OCI-LY1 (cell line): ENCODE measurements around the gene RNF8.
"Not testable (repeated sequence)": the region's sequence is repeated elsewhere in the genome, so short reads cannot be mapped to it uniquely, and the experiment has no call there.

ENCODE experiments used
- H2AFZ ChIP-seq: fragments of 200-600 bp; sonication (generic), shearing (Covaris generic); 2 replicates; pipeline ENCODE4 v1.6.0; 2014; ENCODE audit warnings: antibody characterized with exemption, mild to moderate bottlenecking, low read length
- H3F3A ChIP-seq: fragments of 200-600 bp; sonication (generic), shearing (Covaris generic); 2 replicates; pipeline ENCODE4 v1.6.0; 2014; ENCODE audit warnings: mild to moderate bottlenecking, antibody characterized with exemption, low read length, moderate library complexity; ENCODE audit not compliant: insufficient read depth
- H3K27ac ChIP-seq: fragments of 200-600 bp; sonication (generic); 2 replicates; pipeline ENCODE4 v1.5.1; 2014; ENCODE audit warnings: low read length, mixed run types, mild to moderate bottlenecking, low read depth; ENCODE audit not compliant: poor library complexity, severe bottlenecking
- H3K27me3 ChIP-seq: fragments of 200-600 bp; sonication (generic); 2 replicates; pipeline ENCODE4 v1.6.0; 2014; ENCODE audit warnings: antibody characterized with exemption, mild to moderate bottlenecking, low read length, moderate library complexity; ENCODE audit not compliant: insufficient read depth
- H3K36me3 ChIP-seq: fragments of 200-600 bp; sonication (generic); 2 replicates; pipeline ENCODE4 v1.6.1; 2014; ENCODE audit warnings: mild to moderate bottlenecking, antibody characterized with exemption, low read length, moderate library complexity, mixed read lengths; ENCODE audit not compliant: insufficient read depth
- H3K4me1 ChIP-seq: fragments of 200-600 bp; sonication (generic); 2 replicates; pipeline ENCODE4 v1.5.1; 2014; ENCODE audit warnings: mild to moderate bottlenecking, low read length, moderate library complexity; ENCODE audit not compliant: insufficient read depth, severe bottlenecking
- H3K4me2 ChIP-seq: fragments of 200-600 bp; sonication (generic), shearing (Covaris generic); 2 replicates; pipeline ENCODE4 v1.6.1; 2014; ENCODE audit warnings: low read length
- H3K4me3 ChIP-seq: fragments of 200-600 bp; sonication (generic); 2 replicates; pipeline ENCODE4 v1.5.1; 2014; ENCODE audit warnings: low read length, low read depth, mild to moderate bottlenecking, mixed read lengths; ENCODE audit not compliant: poor library complexity, severe bottlenecking
- H3K79me2 ChIP-seq: fragments of 200-600 bp; shearing (Covaris generic); 2 replicates; pipeline ENCODE4 v1.6.1; 2016; ENCODE audit warnings: mixed run types, low read length, mixed read lengths; ENCODE audit not compliant: insufficient read depth
- H3K9ac ChIP-seq: fragments of 200-600 bp; sonication (generic), shearing (Covaris generic); 2 replicates; pipeline ENCODE4 v1.6.1; 2014; ENCODE audit warnings: mild to moderate bottlenecking, low read length, mixed read lengths
- H3K9me2 ChIP-seq: fragments of 200-600 bp; sonication (generic), shearing (Covaris generic); 2 replicates; pipeline ENCODE4 v1.6.1; 2014; ENCODE audit warnings: low read depth, mild to moderate bottlenecking, low read length, mixed read lengths
- H3K9me3 ChIP-seq: fragments of 200-600 bp; shearing (Covaris generic); 2 replicates; pipeline ENCODE4 v1.6.1; 2014; ENCODE audit warnings: low read length, mixed read lengths
- H4K20me1 ChIP-seq: fragments of 200-600 bp; sonication (generic), shearing (Covaris generic); 2 replicates; pipeline ENCODE4 v1.6.0; 2016; ENCODE audit warnings: mild to moderate bottlenecking, low read length; ENCODE audit not compliant: insufficient read depth
- EZH2 ChIP-seq: fragments of 200-600 bp; sonication (generic), shearing (Covaris generic); IDR thresholded peaks from 2 replicates; pipeline ENCODE4 v1.8.0; 2017; ENCODE audit warnings: borderline replicate concordance, mixed run types, mild to moderate bottlenecking, antibody characterized with exemption, low read length, moderate library complexity, mixed read lengths
- TF ChIP-seq, protein P1 (sequence below): fragments of 200-600 bp; sonication (generic), shearing (Covaris generic); IDR thresholded peaks from 2 replicates; pipeline ENCODE4 v1.5.1; 2017; ENCODE audit warnings: mild to moderate bottlenecking, antibody characterized with exemption, low read length, moderate library complexity, mixed read lengths

RNF8 gene

DNA sequence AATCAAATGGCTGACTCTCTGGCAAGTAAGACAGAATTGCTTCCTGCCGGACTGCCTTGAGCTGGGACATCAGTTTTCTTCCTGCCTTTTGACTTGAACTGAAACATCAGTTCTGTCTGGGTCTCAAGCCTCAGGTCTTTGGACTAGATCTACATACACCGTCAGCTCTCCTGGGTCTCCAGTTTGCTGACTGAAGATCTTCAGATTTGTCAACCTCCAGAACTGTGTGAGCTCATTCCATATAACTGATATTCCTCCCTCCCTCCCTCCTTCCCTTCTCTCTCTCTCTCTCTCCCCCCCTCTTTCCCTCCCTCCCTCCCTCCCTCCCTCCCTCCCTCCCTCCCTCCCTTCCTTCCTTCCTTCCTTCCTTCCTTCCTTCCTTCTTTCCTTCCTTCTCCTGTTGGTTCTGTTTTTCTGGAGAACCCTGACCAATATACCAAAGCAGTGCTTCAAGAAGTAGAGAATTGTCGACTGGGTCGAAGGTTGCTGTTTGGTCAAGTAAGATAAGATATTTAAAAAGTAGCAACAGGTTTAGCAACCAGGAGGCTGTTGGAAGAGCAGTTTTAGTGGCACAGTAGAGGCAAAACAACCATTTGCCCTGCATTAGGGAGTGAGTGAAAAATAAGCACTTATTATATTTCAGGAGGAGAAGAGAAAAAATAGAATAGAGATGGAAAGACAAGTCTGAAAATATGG lies 46.2 kb downstream of the RNF8 start:
- Histone ChIP-seq H3K4me1 (no peaks in the 10 kb centered on the region), H4K20me1 (no peaks in the 10 kb centered on the region), H3K9me2 (no peaks in the 10 kb centered on the region), H3K9ac (no peak overlapping the region), H3K36me3 (no peaks in the 10 kb centered on the region), H3K4me3 (no peak overlapping the region), H3K9me3 (no peaks in the 10 kb centered on the region), H3K27me3 (no peaks in the 10 kb centered on the region), H3K27ac (no peak overlapping the region), H3F3A (no peaks in the 10 kb centered on the region), H3K79me2 (no peaks in the 10 kb centered on the region), H2AFZ (no peak overlapping the region), H3K4me2 (no peak overlapping the region)
- TF ChIP-seq EZH2, result no peak
- TF ChIP-seq, protein P1, sequence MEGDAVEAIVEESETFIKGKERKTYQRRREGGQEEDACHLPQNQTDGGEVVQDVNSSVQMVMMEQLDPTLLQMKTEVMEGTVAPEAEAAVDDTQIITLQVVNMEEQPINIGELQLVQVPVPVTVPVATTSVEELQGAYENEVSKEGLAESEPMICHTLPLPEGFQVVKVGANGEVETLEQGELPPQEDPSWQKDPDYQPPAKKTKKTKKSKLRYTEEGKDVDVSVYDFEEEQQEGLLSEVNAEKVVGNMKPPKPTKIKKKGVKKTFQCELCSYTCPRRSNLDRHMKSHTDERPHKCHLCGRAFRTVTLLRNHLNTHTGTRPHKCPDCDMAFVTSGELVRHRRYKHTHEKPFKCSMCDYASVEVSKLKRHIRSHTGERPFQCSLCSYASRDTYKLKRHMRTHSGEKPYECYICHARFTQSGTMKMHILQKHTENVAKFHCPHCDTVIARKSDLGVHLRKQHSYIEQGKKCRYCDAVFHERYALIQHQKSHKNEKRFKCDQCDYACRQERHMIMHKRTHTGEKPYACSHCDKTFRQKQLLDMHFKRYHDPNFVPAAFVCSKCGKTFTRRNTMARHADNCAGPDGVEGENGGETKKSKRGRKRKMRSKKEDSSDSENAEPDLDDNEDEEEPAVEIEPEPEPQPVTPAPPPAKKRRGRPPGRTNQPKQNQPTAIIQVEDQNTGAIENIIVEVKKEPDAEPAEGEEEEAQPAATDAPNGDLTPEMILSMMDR, result no peak

- H2AFZ ChIP-seq, result not testable (repeated sequence)
Measured at GRCh38 chr6:37401658-37402057, 47.9 kb downstream of the RNF8 start.

DNA sequence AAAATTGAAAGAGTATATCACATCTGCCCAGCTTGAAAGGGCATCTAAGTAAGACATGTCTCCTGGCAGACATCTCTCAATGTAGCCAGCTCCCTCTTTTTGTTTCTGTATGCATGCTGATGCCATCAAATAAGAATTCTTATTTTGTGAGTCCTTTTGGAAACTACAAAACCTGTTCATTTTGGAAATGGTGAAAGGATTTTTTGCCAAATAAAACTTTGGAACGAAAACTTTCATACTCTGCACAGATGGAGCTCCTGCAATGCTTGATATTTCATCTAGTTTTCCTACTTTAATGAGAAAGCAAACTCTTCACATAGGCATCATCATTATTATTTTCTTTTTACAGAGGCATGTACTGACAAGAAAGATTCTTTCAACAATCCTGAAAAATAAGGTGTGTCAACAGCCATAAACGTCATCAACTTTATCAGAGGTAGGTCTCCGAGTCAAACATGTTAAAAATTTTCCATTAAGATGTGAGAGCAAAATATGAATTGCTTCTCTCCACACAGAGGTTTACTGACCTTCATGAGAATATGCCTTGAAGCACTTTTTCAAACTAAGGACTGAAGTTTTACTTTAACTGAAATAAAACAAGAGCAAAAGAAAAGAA lies 53.1 kb downstream of the RNF8 start:
- no peak for TF ChIP-seq EZH2
- TF ChIP-seq, protein P1, result no peak

More at GRCh38 chr6:37401658-37402057, 47.9 kb downstream of the RNF8 start:
- not testable (repeated sequence) for H3K27ac ChIP-seq, H3K4me3 ChIP-seq, H3K4me2 ChIP-seq, H3K9me2 ChIP-seq, H3K27me3 ChIP-seq, H3K4me1 ChIP-seq, H3K36me3 ChIP-seq, H3K9ac ChIP-seq, H3K79me2 ChIP-seq, H3F3A ChIP-seq, H4K20me1 ChIP-seq, H3K9me3 ChIP-seq

DNA sequence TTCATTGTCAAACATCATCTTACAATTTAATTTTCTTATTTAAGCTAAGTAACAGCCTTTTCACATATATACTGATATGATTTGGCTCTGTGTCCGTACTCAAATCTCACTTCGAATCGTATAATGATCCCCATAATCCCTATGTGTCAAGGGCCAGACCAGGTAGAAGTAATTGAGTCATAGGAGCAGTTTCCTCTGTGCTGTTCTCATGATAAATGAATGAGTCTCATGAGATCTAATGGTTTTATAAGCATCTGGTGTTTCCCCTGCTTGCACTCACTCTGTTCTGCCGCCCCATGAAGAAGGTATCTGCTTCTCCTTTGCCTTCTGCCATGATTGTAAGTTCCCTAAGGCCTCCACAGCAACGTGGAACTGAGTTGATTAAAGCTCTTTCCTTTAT lies 54.2 kb downstream of the RNF8 start:
- H2AFZ ChIP-seq, result no peak overlapping the region
- no peak overlapping the region for H3K4me3 ChIP-seq
- H3K27me3 ChIP-seq, result no peaks in the 10 kb centered on the region
- no peak overlapping the region for H3K9ac ChIP-seq
- H3K27ac ChIP-seq, result no peak overlapping the region
- no peaks in the 10 kb centered on the region for H3K9me3 ChIP-seq
- H3K4me1 ChIP-seq, result no peaks in the 10 kb centered on the region
- H3K4me2 ChIP-seq, result no peak overlapping the region
- no peak for TF ChIP-seq EZH2
- TF ChIP-seq, protein P1, result no peak
- H3K9me2 ChIP-seq, result no peaks in the 10 kb centered on the region
- no peaks in the 10 kb centered on the region for H3F3A ChIP-seq
- no peaks in the 10 kb centered on the region for H3K79me2 ChIP-seq
- no peaks in the 10 kb centered on the region for H4K20me1 ChIP-seq
- no peaks in the 10 kb centered on the region for H3K36me3 ChIP-seq

More for the DNA sequence above, 53.1 kb downstream of the RNF8 start:
- Histone ChIP-seq H3K9ac (no peak overlapping the region), H3K4me3 (no peak overlapping the region), H2AFZ (no peak overlapping the region), H3K36me3 (no peaks in the 10 kb centered on the region), H3K27ac (no peak overlapping the region), H4K20me1 (no peaks in the 10 kb centered on the region), H3K79me2 (no peaks in the 10 kb centered on the region), H3F3A (no peaks in the 10 kb centered on the region), H3K4me1 (no peaks in the 10 kb centered on the region), H3K27me3 (no peaks in the 10 kb centered on the region), H3K4me2 (no peak overlapping the region), H3K9me3 (no peaks in the 10 kb centered on the region), H3K9me2 (no peaks in the 10 kb centered on the region)
